Hepatocyte (in vitro differentiated cells): ENCODE results near the gene RSPO4.

ENCODE experiments used
- EZH2 ChIP-seq: fragments of 200-600 bp; sonication (generic); IDR thresholded peaks from 2 replicates; pipeline ENCODE4 v1.6.1; 2016; ENCODE audit warnings: antibody characterized with exemption, mild to moderate bottlenecking, borderline replicate concordance
- EZH2phosphoT487 ChIP-seq: fragments of 200-600 bp; sonication (generic); IDR thresholded peaks from one replicate; pipeline ENCODE4 v1.6.1; 2018; ENCODE audit warnings: antibody characterized with exemption, mild to moderate bottlenecking, low read depth, moderate library complexity; ENCODE audit not compliant: unreplicated experiment, severe bottlenecking
- TF ChIP-seq, protein P1 (sequence below): fragments of 200-600 bp; sonication (generic); IDR thresholded peaks from 2 replicates; pipeline ENCODE4 v1.5.1; 2016; ENCODE audit warnings: antibody characterized with exemption, mild to moderate bottlenecking; ENCODE audit not compliant: poor library complexity

- TF ChIP-seq, protein P1, sequence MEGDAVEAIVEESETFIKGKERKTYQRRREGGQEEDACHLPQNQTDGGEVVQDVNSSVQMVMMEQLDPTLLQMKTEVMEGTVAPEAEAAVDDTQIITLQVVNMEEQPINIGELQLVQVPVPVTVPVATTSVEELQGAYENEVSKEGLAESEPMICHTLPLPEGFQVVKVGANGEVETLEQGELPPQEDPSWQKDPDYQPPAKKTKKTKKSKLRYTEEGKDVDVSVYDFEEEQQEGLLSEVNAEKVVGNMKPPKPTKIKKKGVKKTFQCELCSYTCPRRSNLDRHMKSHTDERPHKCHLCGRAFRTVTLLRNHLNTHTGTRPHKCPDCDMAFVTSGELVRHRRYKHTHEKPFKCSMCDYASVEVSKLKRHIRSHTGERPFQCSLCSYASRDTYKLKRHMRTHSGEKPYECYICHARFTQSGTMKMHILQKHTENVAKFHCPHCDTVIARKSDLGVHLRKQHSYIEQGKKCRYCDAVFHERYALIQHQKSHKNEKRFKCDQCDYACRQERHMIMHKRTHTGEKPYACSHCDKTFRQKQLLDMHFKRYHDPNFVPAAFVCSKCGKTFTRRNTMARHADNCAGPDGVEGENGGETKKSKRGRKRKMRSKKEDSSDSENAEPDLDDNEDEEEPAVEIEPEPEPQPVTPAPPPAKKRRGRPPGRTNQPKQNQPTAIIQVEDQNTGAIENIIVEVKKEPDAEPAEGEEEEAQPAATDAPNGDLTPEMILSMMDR = no peak
- TF ChIP-seq EZH2 (no peak), EZH2phosphoT487 (no peak)
Observed at GRCh38 chr20:910132-910869, 91.8 kb downstream of the RSPO4 start.
